Dermis blood vessel endothelial cell (primary cell): ENCODE results near the gene EPRS1. TPM values are rescaled to one million over a fixed set of nuclear protein-coding genes. Genes with fewer than 3 reads are reported as not detected.
"Not testable (repeated sequence)": the region's sequence is repeated elsewhere in the genome, so short reads cannot be mapped to it uniquely, and the experiment has no call there.

Experiments
- DNase-seq: peaks from one replicate; pipeline ENCODE4 v3.0.0; 2010
- total RNA-seq: library from RNA; depleted of rRNA; stranded (reverse); fragments of >200 nt; gene quantifications from 2 replicates; pipeline ENCODE4 v1.2.3, GENCODE V29; 2014

Gene EPRS1
- 101 and 154 TPM in 2 replicates for total RNA-seq

- peak; percentile 99 for DNase-seq
Observed at GRCh38 chr1:220046052-220046930, at the start of gene EPRS1. EPRS1 (minus strand) TSS chr1:220046505; CDS start chr1:220046388, 117 bp downstream.

GRCh38 chr1:220094016-220094911 lies 48.0 kb upstream of the EPRS1 start, which contains the start of gene IARS2:
IARS2 (plus strand) TSS chr1:220094132; CDS start chr1:220094217, 85 bp downstream.
- peak; percentile 90 for DNase-seq

DNA sequence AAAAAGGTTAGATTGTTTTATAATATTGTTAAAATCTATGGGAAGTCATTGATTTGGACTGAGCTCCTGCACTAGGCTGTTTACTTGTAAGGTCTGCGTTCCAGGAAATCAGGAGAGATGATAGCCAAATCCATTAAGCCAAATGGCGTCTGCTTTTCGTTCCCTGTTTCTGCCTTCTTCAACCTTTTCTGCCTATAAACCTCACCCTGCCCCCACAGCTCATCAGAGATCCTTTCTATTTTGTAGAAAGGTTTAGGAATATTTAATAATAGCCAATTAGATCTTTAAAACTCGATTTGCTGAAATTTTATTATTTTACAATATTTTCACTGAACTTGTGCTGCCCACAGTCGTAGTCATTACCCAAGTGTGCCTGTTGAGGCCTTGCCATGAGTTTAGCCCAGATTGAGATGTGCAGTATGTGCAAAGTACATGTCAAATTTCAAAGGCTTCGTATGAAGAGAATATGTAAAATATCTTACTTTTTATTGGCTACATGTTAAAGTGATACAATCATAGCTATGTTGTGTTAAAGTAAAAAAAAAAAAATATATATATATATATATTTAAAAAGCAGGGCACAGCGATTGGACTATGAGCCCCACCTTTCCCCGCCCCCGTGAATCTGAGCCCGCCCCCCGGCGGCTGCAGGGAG lies 47.2 kb upstream of the EPRS1 start:
- no peak for DNase-seq

DNA sequence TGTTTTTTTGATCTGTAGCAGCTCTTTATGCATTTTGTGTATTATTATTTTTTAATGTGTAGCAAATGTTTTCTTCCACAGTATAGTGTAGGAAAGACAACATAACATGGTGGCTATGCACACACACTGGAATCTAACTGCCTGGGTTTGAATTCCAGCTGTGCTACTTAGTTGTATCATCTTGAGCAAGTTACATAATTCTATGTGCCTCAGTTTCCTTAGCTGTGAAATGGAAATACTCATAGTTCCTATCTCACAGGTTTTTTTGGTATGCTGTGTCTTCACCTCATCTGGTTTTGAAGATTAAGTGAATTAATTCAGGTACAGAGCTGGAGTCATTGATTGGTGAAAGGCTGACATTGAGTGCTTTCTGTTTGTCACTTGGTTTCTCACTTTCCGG lies 46.4 kb upstream of the EPRS1 start:
- no peak for DNase-seq

DNA sequence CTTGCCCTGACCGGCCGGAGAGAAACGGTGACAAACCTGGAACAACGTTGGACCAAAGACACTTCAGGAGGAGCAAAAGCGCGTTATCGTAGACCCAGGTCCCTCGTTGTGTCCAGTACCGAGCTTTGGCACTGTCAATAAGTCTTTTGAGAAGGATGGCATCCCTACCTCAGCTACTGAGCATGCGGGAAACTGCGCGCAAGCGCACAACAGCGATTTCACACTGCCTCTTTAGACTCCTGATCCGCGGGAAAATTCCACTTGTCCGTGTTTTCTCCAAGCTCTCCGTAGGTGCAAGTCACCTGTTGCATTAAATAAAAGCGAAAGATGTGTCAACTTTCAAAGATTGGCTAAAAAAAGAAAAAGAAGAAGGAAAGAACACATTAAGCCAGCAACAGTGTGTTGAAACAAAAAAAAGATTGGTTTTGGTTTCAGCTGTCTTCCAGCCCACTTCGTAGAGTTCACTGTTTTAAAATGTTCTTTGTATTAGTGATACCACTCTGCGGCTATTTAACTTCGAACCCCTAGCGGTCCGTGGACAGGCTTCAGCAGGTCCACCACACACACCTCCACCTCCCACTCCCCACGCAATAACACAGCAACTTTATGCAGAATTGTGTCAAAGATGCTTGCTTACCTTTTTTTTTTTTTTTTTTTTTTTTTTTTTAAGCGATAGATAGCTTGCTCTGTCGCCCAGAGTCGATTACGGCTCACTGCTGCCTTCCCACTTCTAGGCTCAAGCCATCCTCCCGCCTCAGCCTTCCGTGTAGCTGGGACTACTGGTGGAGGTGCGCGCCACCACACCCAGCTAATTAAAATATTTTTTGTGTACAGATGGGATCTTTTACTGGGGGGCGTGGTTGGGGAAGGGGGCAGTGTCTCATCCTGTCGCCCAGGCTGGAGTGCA lies 43.6 kb upstream of the EPRS1 start, which contains the start of gene BPNT1:
TSS of gene BPNT1 (minus strand) at position 139 of the 907 bp plus-strand sequence. CDS start 9,942 bp downstream, outside the sequence.
- DNase-seq, result peak; percentile 98

- not testable (repeated sequence) for DNase-seq
Observed at GRCh38 chr1:220086261-220086686, 40.0 kb upstream of the EPRS1 start.

- DNase-seq, result peak; percentile 65
Observed at GRCh38 chr1:220084460-220084859, 38.2 kb upstream of the EPRS1 start.

DNA sequence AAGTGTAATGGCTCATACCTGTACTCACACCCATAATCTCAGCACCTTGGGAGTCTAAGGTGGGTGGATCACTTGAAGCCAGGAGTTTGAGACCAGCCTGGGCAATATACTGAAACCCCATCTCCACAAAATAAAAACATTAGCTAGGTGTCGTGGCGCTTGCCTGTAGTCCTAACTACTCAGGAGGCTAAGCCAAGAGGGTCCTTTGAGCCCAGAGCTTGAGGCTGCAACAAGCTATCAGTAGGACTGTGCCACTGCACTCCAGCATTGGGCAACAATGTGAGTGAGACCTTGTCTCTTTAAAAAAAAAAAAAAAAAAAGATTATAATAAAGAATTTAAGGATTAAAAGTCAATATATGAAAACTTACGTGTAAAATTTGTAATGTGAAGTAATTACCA lies 31.6 kb upstream of the EPRS1 start:
- no peak for DNase-seq

- DNase-seq, result peak; percentile 43
Observed at GRCh38 chr1:220076861-220077762, 30.8 kb upstream of the EPRS1 start.

DNA sequence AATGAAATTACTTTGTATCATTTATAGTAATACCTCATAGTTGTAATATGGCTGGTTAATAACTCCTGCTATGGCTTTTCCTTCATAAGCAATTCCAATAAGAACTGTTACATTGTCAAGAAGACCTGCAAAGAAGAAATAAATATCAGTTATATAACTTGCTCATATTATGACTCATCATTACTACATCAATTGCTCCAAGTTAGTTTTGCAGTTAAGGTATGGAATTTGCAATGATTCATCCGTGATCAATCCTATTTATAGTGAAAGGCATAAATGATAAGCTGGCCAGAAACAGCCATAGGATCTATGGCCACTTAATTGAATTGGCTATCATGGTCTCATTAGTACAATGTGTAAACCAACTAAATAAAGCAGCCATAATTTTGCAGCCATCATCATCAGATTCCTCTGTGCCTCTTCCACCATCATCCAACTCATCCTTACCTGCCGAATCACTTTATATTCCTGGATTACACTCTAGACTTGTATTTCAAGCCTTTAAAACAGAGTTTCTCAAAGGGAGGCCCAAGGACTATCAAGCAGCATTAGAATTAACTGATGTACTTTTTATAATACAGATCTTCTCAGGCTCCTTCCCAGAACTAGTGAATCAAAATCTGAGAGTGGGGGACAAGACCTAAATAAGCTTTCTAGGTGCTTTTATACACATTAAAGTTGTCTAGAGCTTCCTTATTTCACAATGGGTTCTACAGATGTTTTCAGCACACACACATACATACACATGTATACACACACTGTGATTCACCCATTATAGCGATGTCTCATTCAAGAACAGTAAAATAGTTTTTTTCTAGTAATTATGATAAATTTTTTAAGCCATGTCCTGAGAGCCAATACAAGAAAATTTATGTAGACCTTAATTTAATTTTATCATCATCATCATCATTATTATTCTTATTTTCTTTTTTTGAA lies 21.2 kb upstream of the EPRS1 start:
- DNase-seq, result no peak

- no peak for DNase-seq
Observed at GRCh38 chr1:220062629-220063028, 16.3 kb upstream of the EPRS1 start.

DNA sequence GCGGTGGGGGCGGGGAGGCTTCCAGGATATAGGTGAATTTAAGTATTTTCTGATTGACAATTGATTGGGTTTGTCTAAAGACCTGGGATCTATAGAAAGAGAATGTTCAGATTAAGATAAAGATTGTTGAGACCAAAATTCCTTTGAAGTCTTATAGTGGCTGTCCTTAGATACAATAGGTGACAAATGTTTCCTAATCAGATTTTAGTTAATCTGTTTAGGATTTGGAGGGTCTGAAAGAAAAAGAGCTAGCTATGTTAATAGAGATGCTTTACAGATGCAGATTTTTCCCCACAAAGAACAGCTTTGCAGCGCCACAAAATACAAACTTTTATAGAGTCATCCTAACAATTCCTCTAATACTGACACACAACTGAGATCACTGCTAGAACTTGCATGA lies 14.6 kb upstream of the EPRS1 start:
- DNase-seq, result no peak

DNA sequence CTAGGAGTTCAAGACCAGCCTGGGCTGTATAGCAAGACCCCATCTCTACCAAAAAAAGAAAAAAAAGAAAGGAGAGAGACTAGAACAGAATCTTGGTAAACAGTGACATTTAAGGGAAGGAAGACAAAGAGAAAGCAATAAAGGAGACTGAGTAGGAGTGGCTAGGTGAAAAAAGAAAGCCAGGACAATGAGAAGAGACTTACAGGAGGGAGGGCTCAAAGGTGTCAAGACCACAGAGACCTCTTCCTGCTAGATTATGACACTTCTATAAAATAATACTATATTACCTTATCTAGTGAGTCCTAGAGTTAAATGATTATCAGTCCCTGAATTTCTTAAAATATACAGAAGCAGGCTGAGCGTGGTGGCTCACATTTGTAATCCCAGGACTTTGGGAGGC lies 10.1 kb upstream of the EPRS1 start:
- DNase-seq, result no peak

- DNase-seq, result peak; percentile 26
Observed at GRCh38 chr1:220045356-220046051, 801 bp downstream of the EPRS1 start.

GRCh38 chr1:220044678-220045355 lies 1.5 kb downstream of the EPRS1 start:
- no peak for DNase-seq

DNA sequence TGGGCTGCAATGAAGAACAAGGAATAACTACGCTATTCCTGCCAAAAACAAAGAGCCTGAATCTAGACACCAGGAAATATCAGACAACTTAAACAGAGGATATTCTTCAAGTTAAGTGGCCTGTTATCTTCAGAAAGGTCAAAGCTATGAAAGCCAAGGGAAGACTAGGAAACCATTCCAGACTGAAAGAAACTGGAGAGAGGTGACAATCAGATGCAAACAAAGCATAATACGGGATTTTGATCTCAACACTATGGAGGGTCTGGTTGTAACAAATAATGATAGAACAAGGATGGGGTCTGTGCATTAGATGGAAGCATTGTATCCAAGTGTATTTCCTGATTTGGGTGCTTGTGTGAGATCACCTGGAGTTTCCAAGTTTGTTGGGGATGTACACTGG lies 2.7 kb downstream of the EPRS1 start:
- DNase-seq, result no peak

- DNase-seq, result no peak
Observed at GRCh38 chr1:220040028-220040596, 6.2 kb downstream of the EPRS1 start.

GRCh38 chr1:220038640-220039039 lies 7.7 kb downstream of the EPRS1 start:
- no peak for DNase-seq
